OCI-LY7 (cell line): ENCODE results near the gene NME7.

ENCODE experiments used
- CTCF ChIP-seq: fragments of 200-600 bp; sonication (generic); conservative IDR thresholded peaks from 2 replicates; pipeline ENCODE4 v1.5.1; 2014; ENCODE audit warnings: mild to moderate bottlenecking, antibody characterized with exemption, low read length, moderate library complexity, mixed read lengths
- EZH2phosphoT487 ChIP-seq: fragments of 200-600 bp; sonication (generic); IDR thresholded peaks from 2 replicates; pipeline ENCODE4 v1.6.1; 2018; ENCODE audit warnings: low read depth, borderline replicate concordance, mild to moderate bottlenecking, mixed run types, antibody characterized with exemption, low read length, moderate library complexity, mixed read lengths

GRCh38 chr1:169289016-169289415 is 78.6 kb downstream of the NME7 start:
- no peak for TF ChIP-seq CTCF
- TF ChIP-seq EZH2phosphoT487 = no peak
